Astrocyte of the hippocampus (primary cell): Measurements from ENCODE around the gene ZNF888.
"Not testable (repeated sequence)": the region's sequence is repeated elsewhere in the genome, so short reads cannot be mapped to it uniquely, and the experiment has no call there.

Experiments used
- DNase-seq: peaks from one replicate; pipeline ENCODE4 v3.0.0; 2011; ENCODE audit warnings: low read depth, low spot score

The ZNF888 gene

DNA sequence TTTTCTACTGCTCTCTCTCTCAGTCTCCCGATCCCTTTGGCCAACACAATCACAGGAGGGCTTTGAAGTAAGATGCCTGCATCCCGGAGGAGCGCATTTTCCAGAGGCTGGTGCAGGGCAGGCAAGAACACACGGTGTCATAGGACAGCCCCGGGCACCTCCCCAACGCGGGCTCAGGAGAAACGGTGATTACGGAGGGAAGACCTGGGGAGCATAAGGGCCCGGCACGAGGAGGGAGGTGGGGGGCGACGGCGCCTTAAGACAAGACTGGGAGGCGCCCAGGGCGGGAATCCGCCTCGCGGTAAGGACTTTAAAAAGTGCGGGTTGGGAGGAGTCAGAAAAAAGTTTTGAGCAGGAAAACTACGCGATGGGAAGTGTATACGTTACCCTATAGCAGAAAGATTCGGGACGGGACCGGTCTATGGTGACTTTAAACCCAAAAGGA, 18.7 kb upstream of the ZNF888 start:
- peak; percentile 48 for DNase-seq

DNA sequence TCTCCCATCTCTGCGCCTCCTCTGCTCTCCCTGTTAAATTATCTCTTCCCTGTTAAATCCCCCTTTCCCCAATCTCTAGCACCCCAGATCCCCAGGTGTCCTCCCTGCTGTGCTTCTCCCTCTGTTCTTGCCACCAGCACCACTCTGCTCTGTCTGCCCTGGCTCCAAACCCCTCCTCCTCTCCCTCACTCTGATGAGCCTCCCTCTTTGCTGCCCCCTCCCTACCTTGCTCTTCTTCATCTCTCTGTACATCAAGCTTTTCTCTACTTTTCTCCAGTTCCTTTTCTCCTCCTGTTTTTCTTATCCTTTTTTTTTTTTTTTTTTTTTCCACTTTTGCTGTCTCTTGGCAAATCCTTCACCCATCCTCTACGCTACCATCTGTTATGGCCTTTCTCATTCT, 18.3 kb upstream of the ZNF888 start:
- not testable (repeated sequence) for DNase-seq

DNA sequence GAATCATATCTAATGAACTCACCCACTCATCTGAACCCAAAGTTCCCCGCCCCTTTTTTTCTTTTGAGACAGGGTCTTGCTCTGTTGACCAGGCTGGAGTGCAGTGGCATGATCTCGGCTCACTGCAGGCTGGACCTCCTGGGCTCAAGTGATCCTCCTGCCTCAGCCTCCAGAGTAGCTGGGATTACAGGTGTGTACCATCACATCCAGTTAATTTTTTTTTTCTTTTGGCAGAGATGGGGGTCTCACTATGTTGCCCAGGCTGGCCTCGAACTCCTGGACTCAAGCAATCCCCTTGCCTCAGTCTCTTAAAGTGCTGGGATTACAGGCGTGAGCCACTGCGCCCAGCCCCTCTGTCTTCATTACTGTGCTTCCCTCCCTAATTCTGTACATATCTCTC, 17.7 kb upstream of the ZNF888 start:
- not testable (repeated sequence) for DNase-seq

DNA sequence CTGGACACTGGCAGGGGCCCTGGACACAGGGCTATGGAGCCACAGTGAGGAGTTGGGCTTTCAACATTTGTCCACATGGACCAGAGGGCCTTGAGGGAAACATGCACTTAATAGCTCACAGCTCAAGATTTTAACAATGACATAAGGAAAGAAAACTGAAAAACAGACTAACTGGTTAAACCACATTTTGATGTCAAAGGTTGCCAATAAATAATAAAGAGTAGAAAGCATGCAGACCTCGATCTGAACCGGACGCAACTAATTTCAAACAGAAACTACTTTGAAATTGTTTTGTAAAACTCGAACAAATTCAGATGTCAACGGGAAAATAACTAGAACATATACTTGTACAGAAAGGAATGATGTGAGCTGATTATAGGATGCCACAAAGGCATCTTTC, 15.5 kb upstream of the ZNF888 start:
- DNase-seq = no peak

DNA sequence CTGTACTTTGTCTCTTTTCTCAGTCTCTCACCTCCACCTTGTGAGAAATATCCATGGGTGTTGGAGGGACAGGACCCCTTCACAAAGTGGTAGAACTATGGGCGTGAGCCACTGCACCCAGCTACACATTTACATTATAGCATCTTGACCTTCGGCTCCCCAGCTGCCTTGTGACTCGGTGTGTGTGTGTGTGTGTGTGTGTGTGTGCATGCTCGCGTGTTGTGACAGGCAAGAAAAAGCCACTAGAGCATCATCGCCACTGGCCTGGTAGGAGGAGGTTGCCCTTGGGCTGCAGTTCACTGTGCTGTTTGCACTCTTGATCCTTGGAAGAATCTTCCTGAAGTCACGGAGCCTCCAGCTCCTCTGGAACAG, 13.7 kb upstream of the ZNF888 start:
- no peak for DNase-seq

DNA sequence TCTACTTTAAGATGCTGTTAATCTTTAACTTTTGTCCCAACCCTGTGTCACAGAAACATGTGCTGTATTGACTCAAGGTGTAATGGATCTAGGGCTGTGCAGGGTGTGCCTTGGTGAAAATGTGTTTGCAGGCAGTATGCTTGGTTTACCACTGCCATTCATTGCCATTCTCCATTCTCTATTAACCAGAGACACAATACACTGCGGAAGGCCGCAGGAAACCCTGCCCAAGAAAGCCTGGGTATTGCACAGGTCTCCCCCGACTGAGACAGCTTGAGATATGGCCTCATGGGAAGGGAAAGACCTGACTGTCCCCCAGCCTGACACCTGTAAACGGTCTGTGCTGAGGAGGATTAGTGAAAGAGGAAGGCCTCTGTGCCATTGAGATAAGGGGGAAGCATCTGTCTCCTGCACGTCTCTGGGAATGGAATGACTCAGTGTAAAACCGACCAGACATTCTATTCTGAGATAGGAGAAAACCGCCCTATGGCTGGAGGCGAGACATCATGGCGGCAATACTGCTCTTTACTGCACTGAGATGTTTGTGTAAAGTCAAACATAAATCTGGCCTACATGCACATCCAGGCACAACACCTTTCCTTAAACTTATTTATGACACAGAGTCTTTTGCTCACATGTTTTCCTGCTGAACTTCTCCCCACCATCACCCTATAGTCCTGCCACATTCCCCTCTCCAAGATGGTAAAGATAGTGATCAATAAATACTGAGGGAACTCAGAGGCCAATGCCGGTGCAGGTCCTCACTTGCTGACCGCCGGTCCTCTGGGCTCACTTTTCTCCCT, 13.1 kb upstream of the ZNF888 start:
- DNase-seq = no peak

DNA sequence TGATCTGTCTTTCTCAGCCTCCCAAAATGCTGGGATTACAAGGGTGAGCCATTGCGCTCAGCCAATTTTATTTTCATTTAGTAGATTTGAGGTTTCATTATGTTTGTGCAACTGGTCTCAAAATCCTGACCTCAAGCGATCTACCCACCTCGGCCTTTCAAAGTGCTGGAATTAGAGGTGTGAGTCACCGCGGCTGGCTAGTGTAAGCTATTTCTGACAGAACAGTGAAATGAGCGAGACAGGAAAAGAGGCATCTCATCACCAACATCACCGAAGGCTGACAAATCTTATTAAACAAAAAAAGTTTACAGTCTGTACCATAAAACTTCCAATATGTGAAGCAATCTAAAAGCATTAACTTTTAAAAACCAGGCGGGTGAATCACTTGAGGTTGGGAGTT, 12.2 kb upstream of the ZNF888 start:
- peak; percentile 90 for DNase-seq

DNA sequence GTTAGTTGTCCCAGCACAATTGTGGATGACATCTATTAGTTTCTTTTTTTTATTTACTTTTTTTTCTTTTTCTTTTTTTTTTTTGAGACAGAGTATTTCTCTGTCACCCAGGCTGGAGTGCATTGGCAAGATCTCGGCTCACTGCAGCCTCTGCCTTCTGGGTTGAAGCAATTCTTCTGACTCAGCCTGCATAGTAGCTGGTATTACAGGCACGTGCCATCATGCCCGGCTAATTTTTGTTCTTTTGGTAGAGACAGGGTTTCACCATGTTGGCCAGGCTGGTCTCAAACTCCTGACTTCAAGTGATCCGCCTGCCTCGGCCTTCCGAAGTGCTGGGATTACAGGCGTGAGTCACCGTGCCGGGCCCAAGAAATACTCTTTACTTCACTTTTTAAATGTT, 1.4 kb upstream of the ZNF888 start:
- not testable (repeated sequence) for DNase-seq

DNA sequence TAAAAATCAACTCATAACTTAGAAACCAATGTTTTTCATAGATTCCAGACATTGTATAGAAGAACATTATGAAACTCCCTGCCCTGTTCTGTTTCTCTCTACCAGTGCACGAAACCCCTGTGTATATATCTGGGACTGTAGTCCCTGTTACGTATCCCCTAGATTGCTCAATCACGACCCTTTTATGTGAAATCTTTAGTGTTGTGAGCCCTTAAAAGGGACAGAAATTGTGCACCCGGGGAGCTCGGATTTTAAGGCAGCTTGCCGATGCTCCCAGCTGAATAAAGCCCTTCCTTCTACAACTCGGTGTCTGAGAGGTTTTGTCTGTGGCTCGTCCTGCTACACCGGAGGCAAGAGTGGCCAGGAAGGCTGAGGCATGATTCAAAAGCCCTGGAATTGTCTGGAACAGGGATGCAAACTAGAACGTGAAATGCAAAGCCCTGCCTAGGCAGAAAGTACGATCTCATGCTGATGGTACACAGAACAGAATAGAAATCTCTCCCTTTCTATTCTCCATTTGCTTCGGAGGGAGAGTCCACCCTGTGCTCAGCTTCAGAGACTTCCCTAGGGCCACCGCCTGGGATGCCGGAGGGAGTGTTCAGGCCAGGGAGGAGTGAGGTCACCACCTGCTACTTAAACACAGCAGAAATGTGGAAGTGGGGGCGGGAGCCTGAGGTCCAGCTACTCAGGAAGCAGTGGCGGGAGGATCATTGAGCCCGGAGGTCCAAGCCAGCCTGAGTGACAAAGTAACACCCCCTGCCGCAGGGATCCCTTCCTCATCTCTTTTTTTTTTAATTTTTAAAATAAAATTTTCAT, 758 bp upstream of the ZNF888 start:
- DNase-seq = no peak

DNA sequence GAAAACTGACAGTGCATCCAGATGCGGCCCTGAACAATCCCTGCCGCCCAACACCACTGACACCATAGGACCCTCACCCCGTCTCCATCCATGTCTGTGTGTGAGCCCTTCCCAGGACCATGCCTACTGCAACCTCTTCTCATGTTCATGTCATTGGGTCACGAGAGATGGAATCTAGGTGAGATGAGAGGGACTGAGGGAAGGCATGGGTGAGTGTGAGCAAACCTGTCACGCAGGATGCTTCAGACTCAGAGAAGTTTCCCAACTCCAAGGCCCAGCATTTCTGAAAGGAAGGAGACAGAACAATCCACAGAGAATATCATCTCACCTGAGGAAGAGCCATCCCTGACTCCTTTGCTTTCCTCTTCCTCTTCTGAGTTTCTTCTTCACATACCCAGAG, 5.7 kb downstream of the ZNF888 start:
- no peak for DNase-seq

DNA sequence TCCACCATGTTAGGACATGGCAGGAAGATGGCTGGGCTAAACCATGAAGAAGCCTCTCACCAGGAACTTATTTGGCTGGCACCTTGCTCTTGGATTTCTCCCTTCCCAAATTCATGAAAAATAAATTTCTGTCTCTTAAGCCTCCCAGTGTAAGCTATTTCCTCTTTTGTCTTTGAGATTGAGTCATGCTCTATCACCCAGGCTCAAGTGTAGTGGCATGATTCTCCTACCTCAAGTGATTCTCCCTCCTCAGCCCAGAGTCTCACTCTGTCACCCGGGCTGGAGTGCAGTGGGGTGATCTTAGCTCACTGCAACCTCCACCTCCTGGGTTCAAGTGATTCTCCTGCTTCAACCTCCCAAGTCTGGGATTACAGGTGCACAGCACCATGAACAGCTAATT, 12.6 kb downstream of the ZNF888 start:
- no peak for DNase-seq

DNA sequence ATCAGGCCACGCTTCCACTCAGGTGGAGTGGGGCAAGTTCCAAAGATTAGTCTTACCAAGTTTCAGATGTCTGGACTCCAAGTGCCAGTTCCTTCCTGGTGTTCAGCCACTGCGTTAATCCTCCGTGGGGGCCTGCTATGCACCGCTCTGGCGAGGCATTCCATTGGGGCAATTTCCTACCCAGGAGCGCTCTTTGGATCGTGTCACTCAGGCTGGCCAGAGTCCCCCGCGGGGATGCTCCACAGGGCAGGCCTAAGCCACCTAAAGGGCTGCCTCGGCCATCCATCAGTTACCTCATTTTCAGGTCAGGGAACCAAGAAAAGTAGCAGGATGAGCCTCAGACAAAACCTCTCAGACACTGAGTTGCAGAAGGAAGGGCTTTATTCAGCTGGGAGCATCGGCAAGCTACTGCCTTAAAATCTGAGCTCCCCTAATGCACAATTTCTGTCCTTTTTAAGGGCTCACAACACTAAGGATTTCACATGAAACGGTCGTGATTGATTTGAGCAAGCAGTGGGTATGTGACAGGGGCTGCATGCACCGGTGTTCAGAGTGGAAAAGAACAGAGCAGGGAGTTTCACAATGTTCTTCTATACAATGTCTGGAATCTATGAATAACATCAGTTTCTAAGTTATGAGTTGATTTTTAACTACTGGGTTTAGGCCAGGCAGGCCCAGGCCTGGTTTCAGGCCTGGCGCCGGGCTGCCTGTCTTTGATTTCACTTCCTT, 19.0 kb downstream of the ZNF888 start:
- DNase-seq = not testable (repeated sequence)

DNA sequence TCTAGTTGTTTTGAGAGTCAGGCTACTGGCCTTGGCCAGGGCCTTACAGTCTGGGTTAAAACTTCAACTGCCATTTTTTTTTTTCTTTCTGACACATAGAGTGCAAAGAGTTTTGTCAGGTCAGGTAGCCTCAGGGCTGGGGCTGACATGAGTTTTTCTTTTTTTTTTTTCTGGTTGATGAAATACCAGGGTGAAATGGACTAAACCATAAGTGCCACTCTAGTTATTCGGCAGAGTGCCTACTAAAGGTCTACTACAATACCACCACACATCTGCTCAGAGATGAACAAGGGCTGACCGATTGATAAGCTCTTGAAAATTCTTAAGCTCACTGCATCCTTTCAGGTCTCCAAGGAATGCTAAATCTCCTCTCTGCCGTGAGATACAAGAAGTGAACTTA, 21.4 kb downstream of the ZNF888 start:
- DNase-seq = no peak

DNA sequence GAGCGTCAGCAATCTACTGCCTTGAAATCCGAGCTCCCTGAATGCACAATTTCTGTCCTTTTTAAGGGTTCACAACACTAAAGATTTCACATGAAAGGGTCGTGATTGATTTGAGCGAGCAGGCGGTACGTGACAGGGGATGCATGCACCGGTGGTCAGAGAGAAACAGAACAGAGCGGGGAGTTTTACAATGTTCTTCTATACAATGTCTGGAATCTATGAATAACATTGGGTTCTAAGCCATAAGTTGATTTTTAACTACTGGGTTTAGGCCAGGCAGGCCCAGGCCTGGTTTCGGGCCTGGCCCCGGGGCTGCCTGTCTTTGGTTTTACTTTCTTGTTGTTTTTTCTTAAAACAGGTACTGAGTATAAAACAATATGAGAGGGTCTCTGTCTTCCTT, 24.6 kb downstream of the ZNF888 start:
- not testable (repeated sequence) for DNase-seq

DNA sequence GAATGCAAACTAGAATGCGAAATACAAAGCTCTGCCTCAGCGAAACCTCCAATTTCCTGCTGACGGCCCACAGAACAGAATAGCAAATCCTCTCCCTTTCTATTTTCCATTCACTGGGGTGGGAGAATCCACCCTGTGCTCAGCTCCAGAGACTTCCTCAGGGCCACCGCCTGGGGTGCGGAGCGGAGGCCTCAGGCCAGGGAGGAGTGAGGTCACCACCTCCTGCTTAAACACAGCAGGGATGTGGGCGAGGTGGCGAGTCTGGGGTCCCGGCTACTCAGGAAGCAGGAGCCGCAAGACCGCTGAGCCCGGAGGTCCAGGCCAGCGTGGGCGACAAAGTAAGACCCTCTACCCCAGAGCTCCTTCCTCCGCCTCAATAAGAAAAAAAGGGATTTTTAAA, 25.1 kb downstream of the ZNF888 start:
- no peak for DNase-seq

DNA sequence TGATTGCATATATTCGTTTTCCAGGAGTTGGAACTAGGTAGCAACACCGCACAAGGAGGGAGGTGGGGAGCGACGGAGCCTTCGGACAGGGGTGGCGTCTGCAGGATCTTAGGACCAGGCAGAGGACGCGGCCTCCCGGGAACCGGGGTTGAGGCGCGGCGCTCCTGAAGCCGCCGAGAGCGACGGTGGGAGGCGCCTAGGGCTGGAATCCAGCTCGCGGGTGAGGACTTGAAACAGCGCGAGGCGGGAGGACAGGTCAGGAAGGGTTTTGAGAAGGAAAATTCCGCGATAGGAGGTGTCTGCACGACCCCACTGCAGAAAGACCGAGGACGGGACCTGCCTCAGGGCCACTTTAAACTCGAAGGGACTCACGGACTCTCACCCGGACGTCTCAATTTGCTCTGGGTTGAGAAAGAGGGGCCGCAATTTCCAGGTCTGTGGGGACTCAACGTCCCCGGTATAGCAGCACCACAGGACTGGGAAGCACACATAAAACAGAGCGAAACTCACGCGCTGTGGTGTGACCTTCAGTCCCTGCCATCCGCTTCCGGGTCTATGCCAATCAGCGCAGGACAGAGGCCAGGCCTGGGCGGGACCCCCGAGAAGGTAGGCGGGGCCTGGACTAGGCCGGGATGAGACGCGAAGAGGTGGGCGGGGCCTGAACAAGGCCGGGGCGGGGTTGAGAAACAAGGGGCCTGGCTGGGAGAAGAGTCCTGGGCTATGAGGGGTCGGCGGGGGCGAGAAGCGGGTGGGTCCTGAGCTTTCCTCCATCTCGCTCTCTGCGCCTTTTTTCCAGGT, 25.9 kb downstream of the ZNF888 start, which contains the start of gene ZNF320:
ZNF320 (minus strand) TSS at position 498 of the 798 bp plus-strand sequence. CDS start 7,380 bp downstream, outside the sequence.
- DNase-seq = peak; percentile 96

DNA sequence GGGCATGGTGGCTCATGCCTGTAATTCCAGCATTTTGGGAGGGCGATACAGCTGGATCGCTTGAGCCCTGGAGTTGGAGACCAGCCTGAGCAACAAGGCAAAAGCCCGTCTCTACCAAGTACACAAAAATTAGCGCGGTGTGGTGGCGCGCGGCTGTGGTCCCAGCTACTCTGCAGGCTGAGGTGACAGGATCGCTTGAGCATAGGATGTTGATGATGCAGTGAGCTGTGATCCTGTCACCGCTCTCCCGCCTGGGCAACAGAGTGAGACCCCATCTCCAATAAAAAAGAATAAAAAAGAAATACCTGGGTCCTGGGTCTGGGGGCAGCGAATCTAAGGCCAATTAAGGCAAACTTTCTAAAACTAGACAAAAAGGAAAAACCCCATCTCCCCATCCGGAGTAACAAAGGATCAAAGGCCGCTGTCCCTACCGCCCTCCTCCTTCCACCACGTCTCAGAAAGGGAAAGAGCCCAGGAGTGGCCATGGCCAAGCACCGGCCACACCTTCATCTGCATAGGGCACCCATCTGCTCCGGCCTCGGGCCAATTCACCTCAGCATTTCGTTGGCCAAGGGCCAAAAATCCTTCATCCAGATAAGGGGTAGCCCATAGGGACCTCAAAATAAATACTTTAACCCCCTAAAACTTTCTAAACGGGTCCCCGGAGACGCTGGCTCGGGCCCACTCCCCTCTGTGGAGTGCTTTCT, 26.6 kb downstream of the ZNF888 start:
- peak; percentile 51 for DNase-seq

DNA sequence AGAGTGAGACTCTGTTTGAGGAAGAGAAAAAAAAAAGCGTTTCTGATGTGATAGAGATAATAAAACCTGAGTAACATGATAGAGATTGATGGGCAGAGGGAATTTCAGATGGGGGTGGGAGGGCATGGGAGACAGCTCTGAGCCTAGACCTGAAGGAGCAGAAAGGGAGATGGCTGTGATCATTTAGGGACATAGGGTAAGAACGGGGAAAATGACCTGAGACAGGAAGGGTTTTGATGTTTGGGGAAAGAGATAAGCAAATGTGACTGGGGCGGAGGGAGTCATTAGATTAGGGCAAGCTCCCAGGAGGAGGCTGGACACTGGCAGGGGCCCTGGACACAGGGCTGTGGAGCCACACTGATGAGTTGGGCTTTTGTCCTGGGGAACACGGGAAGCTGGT, 31.9 kb downstream of the ZNF888 start:
- no peak for DNase-seq

DNA sequence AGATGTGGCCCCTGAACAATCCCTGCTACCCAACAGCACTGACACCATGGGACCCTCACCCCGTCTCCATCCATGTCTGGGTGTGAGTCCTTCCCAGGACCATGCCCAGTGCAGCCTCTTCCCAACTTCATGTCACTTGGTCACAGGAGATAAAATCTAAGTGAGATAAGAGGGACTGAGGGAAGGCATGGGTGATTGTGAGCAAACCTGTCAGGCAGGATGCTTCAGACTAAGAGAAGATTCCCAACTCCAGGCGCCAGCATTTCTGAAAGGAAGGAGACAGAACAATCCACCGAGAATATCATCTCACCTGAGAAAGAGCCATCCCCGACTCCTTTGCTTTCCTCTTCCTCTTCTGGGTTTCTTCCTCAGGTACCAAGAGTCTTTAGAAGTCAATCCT, 33.3 kb downstream of the ZNF888 start:
- DNase-seq = no peak

DNA sequence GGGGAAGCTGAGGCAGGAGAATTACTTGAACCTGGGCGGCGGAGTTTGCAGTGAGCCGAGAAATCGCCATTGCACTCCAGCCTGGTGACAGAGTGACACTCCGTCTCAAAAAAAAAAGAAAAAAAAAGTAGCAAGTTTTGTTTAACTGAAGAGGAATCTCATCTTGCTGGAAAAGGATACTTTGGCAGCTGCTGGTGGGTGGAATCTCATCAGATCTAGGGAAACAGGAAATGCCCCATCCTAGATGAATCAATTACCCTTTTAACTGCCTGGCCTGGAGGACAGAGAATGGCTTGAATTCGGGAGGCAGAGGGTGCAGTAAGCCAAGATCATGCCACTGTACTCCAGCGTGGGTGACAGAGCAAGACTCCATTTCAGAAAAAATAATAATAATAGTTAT, 34.2 kb downstream of the ZNF888 start:
- no peak for DNase-seq
